Endothelial cell of umbilical vein (primary cell): Measurements from ENCODE around the gene TEX13A. TPM values are rescaled to one million over a fixed set of nuclear protein-coding genes. Genes with fewer than 3 reads are reported as not detected.
"Not testable (repeated sequence)": the region's sequence is repeated elsewhere in the genome, so short reads cannot be mapped to it uniquely, and the experiment has no call there.

Source experiments
- BruUV-seq: library from RNA; stranded (reverse); fragments of 400-500 nt; replicated peaks from 2 replicates; lab custom pipeline; 2021; lab: Mats Ljungman, UMichigan
- CTCF ChIA-PET: fragments of 300-600, 350-600 bp; sonication (Branson Sonifier 250); formaldehyde crosslinking; loops from one replicate; lab custom pipeline; 2021; ENCODE audit warnings: antibody characterized with exemption, inconsistent platforms; lab: Charles Lee
- POLR2A ChIA-PET: fragments of 300-600, 350-600 bp; sonication (Branson Sonifier 250); formaldehyde crosslinking; loops from one replicate; lab custom pipeline; 2021; ENCODE audit warnings: antibody characterized with exemption, inconsistent platforms; lab: Charles Lee
- DNase-seq: peaks from one replicate; pipeline ENCODE4 v3.0.0-alpha.2; 2011; ENCODE audit warnings: low read depth, low spot score
- FAIRE-seq: peaks from 2 replicates; lab custom pipeline; 2011; peaks lifted over from hg19 to GRCh38; lab: Jason Lieb, UNC
- H2AFZ ChIP-seq: 2 replicates; pipeline ENCODE4 v1.6.0; 2012; ENCODE audit warnings: low read depth, low read length, control low read depth, inconsistent platforms
- H3K27ac ChIP-seq: 2 replicates; pipeline ENCODE4 v1.5.1; 2011; ENCODE audit warnings: low read depth, mild to moderate bottlenecking, control low read depth, low read length, moderate library complexity; ENCODE audit not compliant: insufficient read depth
- H3K27me3 ChIP-seq, 2 experiments: 2 replicates each; pipeline versions ENCODE4 v1.6.0 to v1.6.1; 2011; ENCODE audit warnings: low read length in 2 of 2, mixed read lengths in 1 of 2; ENCODE audit not compliant: control insufficient read depth in 2 of 2, insufficient read depth in 2 of 2
- H3K36me3 ChIP-seq, 2 experiments: 2 replicates in 1 of 2; 3 replicates in 1 of 2; pipeline ENCODE4 v1.5.1; 2011; ENCODE audit warnings: low read length in 2 of 2, mild to moderate bottlenecking in 1 of 2, moderate library complexity in 1 of 2; ENCODE audit not compliant: control insufficient read depth in 2 of 2, insufficient read depth in 2 of 2; ENCODE audit errors: extremely low read depth in 1 of 2
- H3K4me1 ChIP-seq: 3 replicates; pipeline ENCODE4 v1.5.1; 2011; ENCODE audit warnings: mild to moderate bottlenecking, low read length; ENCODE audit not compliant: control insufficient read depth, insufficient read depth; ENCODE audit errors: extremely low read depth
- H3K4me2 ChIP-seq: 2 replicates; pipeline ENCODE4 v1.6.1; 2011; ENCODE audit warnings: low read length, control low read depth, mixed read lengths; ENCODE audit not compliant: insufficient read depth
- H3K4me3 ChIP-seq, 3 experiments: fragments of 200-600 bp in 1 of 3; sonication (generic), shearing (Covaris generic) in 1 of 3; replicated peaks in 1 of 3; 2 replicates each; pipeline ENCODE4 v1.5.1; 2011 to 2016; ENCODE audit warnings: control low read depth in 3 of 3, low read length in 3 of 3, mild to moderate bottlenecking in 2 of 3, inconsistent platforms in 1 of 3, low read depth in 1 of 3, moderate library complexity in 1 of 3; ENCODE audit not compliant: insufficient read depth in 1 of 3
- H3K79me2 ChIP-seq: 2 replicates; pipeline ENCODE4 v1.6.0; 2012; ENCODE audit warnings: low read length, inconsistent platforms; ENCODE audit not compliant: control insufficient read depth, insufficient read depth
- H3K9ac ChIP-seq: replicated peaks from 2 replicates; pipeline ENCODE3; 2011; ENCODE audit warnings: low read length, control low read depth; ENCODE audit not compliant: insufficient read depth; ENCODE audit errors: extremely low read depth
- H3K9me1 ChIP-seq: replicated peaks from 3 replicates; pipeline ENCODE4 v1.6.0; 2011; ENCODE audit warnings: mild to moderate bottlenecking, low read length; ENCODE audit not compliant: control insufficient read depth, insufficient read depth; ENCODE audit errors: extremely low read depth
- H3K9me3 ChIP-seq: replicated peaks from 2 replicates; pipeline ENCODE4 v1.5.1; 2012; ENCODE audit warnings: low read length, inconsistent platforms; ENCODE audit not compliant: control insufficient read depth, insufficient read depth
- H4K20me1 ChIP-seq: replicated peaks from 2 replicates; pipeline ENCODE3; 2011; ENCODE audit warnings: mild to moderate bottlenecking, low read length; ENCODE audit not compliant: control insufficient read depth, insufficient read depth; ENCODE audit errors: extremely low read depth
- EZH2 ChIP-seq: IDR thresholded peaks from 2 replicates; pipeline ENCODE4 v1.6.1; 2012; ENCODE audit warnings: borderline replicate concordance, low read depth, mild to moderate bottlenecking, moderate library complexity, low read length, inconsistent platforms; ENCODE audit not compliant: severe bottlenecking
- FOS ChIP-seq: IDR thresholded peaks from 2 replicates; pipeline ENCODE4 v1.6.1; 2011; ENCODE audit warnings: mild to moderate bottlenecking, low read length, moderate library complexity, borderline replicate concordance; ENCODE audit not compliant: insufficient read depth
- GATA2 ChIP-seq: IDR thresholded peaks from 2 replicates; pipeline ENCODE4 v1.7.0; 2011; ENCODE audit warnings: low read depth, mild to moderate bottlenecking, moderate library complexity, mixed read lengths, low read length; ENCODE audit not compliant: insufficient read length, insufficient read depth
- JUN ChIP-seq: IDR thresholded peaks from 2 replicates; pipeline ENCODE4 v1.6.1; 2011; ENCODE audit warnings: borderline replicate concordance, low read depth; ENCODE audit not compliant: insufficient read length, insufficient read depth
- MAX ChIP-seq: IDR thresholded peaks from 2 replicates; pipeline ENCODE4 v1.6.1; 2011; ENCODE audit not compliant: insufficient read depth, insufficient read length
- MYC ChIP-seq: IDR thresholded peaks from one replicate; pipeline ENCODE4 v1.6.1; 2011; ENCODE audit warnings: mild to moderate bottlenecking, low read depth, low read length
- POLR2A ChIP-seq: IDR thresholded peaks from 2 replicates; pipeline ENCODE4 v1.6.1; 2012; ENCODE audit warnings: low read depth, mild to moderate bottlenecking, control low read depth, low read length
- POLR2AphosphoS5 ChIP-seq: IDR thresholded peaks from 2 replicates; pipeline ENCODE4 v1.6.1; 2012; ENCODE audit warnings: low read depth, mild to moderate bottlenecking, control low read depth, low read length, moderate library complexity; ENCODE audit not compliant: insufficient read depth
- dilution Hi-C: fragments of 300-500 bp; cut with MboI; formaldehyde crosslinking; loops from one replicate; pipeline ENCODE4 v1.15.0; 2019; ENCODE audit warnings: low sequenced_read_pairs; ENCODE audit not compliant: extremely low pct_ligation_motif_present
- intact Hi-C: fragments of 100-400 bp; cut with micrococcal nuclease; formaldehyde crosslinking; loops from one replicate; pipeline ENCODE4 v1.10.0; 2022
- polyA plus RNA-seq, 4 experiments: library from polyadenylated mRNA; depleted of rRNA in 3 of 4; stranded (reverse) in 3 of 4; unstranded in 1 of 4; fragments of >200 nt; gene quantifications; 2 replicates each; pipeline versions ENCODE4 v1.2.1 to v1.2.3, GENCODE V29; 2011 to 2012; ENCODE audit warnings: missing spikeins in 1 of 4
- total RNA-seq: library from RNA; stranded (reverse); gene quantifications from 2 replicates; pipeline ENCODE4 v1.2.3, GENCODE V29; 2021
- TF ChIP-seq, protein P1 (sequence below), 2 donors: IDR thresholded peaks; 1 replicate in 1 of 2; 2 replicates in 1 of 2; pipeline ENCODE4 v1.5.1; 2011; ENCODE audit warnings: low read length in 2 of 2, mild to moderate bottlenecking in 2 of 2, moderate library complexity in 2 of 2, control low read depth in 1 of 2, inconsistent platforms in 1 of 2, low read depth in 1 of 2; ENCODE audit not compliant: insufficient read depth in 1 of 2; ENCODE audit errors: extremely low read depth in 1 of 2

The TEX13A gene
- total and polyA plus RNA-seq, 2 donors (not counting 3 experiments of a cell fraction or from before 2014, with no cell fraction given), result not detected

DNA sequence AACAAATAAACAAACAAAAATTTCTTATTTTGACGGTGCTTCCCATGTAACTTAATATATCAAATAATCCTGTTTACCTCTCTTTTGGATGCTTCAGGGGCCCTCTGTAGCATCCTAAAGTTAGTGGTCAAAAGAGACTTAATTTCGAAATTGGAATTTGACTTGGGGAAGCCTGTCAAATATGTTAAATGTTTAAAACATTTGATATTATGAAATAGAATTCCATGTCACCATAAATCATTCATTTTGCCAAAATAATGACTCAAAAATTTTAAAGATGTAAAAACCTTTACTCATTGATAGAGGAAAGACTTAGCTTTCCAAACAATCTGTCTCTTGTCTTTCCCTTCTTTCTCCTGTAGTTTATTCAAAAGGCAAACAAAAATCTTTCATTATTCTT is 20.6 kb upstream of the TEX13A start:
- CTCF ChIA-PET, result no interaction called here
- no TSS peak for BruUV-seq
- FAIRE-seq, result no peak

DNA sequence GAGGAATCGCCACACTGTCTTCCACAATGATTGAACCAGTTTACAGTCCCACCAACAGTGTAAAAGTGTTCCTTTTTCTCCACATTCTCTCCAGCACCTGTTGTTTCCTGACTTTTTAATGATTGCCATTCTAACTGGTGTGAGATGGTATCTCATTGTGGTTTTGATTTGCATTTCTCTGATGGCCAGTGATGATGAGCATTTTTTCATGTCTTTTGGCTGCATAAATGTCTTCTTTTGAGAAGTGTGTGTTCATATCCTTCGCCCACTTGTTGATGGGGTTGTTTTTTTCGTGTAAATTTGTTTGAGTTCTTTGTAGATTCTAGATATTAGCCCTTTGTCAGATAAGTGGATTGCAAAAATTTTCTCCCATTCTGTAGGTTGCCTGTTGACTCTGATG is 16.9 kb upstream of the TEX13A start:
- dilution Hi-C loops, BruUV-seq: not testable (repeated sequence)

More for the DNA sequence above, 20.6 kb upstream of the TEX13A start:
- no peak for DNase-seq
- H3K4me1 ChIP-seq, result no peaks in the 10 kb centered on the region
- H3K27me3 ChIP-seq, result no peaks in the 10 kb centered on the region
- H3K9me1 ChIP-seq, result no peaks in the 10 kb centered on the region
- TF ChIP-seq EZH2 (no peak), GATA2 (no peak), POLR2A (no peak), MYC (no peak), MAX (no peak), JUN (no peak), POLR2AphosphoS5 (no peak), FOS (no peak)
- TF ChIP-seq, protein P1, sequence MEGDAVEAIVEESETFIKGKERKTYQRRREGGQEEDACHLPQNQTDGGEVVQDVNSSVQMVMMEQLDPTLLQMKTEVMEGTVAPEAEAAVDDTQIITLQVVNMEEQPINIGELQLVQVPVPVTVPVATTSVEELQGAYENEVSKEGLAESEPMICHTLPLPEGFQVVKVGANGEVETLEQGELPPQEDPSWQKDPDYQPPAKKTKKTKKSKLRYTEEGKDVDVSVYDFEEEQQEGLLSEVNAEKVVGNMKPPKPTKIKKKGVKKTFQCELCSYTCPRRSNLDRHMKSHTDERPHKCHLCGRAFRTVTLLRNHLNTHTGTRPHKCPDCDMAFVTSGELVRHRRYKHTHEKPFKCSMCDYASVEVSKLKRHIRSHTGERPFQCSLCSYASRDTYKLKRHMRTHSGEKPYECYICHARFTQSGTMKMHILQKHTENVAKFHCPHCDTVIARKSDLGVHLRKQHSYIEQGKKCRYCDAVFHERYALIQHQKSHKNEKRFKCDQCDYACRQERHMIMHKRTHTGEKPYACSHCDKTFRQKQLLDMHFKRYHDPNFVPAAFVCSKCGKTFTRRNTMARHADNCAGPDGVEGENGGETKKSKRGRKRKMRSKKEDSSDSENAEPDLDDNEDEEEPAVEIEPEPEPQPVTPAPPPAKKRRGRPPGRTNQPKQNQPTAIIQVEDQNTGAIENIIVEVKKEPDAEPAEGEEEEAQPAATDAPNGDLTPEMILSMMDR (IDR thresholded peaks at IDR 0.05; ENCODE audit: extremely low read depth in 1 of 2, insufficient read depth in 1 of 2, low read depth in 1 of 2, low read length in 2 of 2), result no peak
- dilution Hi-C loops (no loop called here), intact Hi-C loops (no loop called here)
- H2AFZ ChIP-seq, result no peak overlapping the region
- H3K36me3 ChIP-seq, result no peaks in the 10 kb centered on the region
- no peak overlapping the region for H3K4me3 ChIP-seq
- POLR2A ChIA-PET, result no interaction called here
- no peak overlapping the region for H3K4me2 ChIP-seq
- H3K79me2 ChIP-seq, result no peaks in the 10 kb centered on the region
- H3K27ac ChIP-seq, result no peak overlapping the region
- no peaks in the 10 kb centered on the region for H4K20me1 ChIP-seq
- H3K9me3 ChIP-seq, result no peaks in the 10 kb centered on the region
- H3K9ac ChIP-seq, result no peak overlapping the region

More for the DNA sequence above, 16.9 kb upstream of the TEX13A start:
- H3K4me2 ChIP-seq, DNase-seq, H3K9me1 ChIP-seq, H3K27me3 ChIP-seq, H3K4me3 ChIP-seq, POLR2A ChIA-PET, H3K9ac ChIP-seq, H3K4me1 ChIP-seq, H4K20me1 ChIP-seq, FAIRE-seq, CTCF ChIA-PET, H3K9me3 ChIP-seq, intact Hi-C loops, H3K79me2 ChIP-seq, H3K36me3 ChIP-seq, H3K27ac ChIP-seq, H2AFZ ChIP-seq: not testable (repeated sequence)
